ENCODE results near the gene HAUS7. TPM values are rescaled to one million over a fixed set of nuclear protein-coding genes. Genes with fewer than 3 reads are reported as not detected.
A peak's percentile ranks its signal among the peaks of the same experiment; 100 is the strongest.

The HAUS7 gene
- total RNA-seq, 1 donor from 2014 or later, result 24.6 TPM

GRCh38 chrX:153462291-153462690 lies 8.1 kb downstream of the HAUS7 start:
- DNase-seq, result no peak
- H3K4me1 Mint-ChIP-seq (ENCODE audit: low read depth, unreplicated experiment), result peaks cover 3% of the 10 kb centered on the region
- no peak overlapping the region for H3K27ac Mint-ChIP-seq (ENCODE audit: unreplicated experiment)
- H3K27me3 Mint-ChIP-seq (ENCODE audit: unreplicated experiment), result peaks cover 3% of the 10 kb centered on the region
- no peaks in the 10 kb centered on the region for H3K36me3 Mint-ChIP-seq (ENCODE audit: unreplicated experiment)
- H3K9me3 Mint-ChIP-seq (ENCODE audit: unreplicated experiment), result no peaks in the 10 kb centered on the region
- TF ChIP-seq CTCF (IDR thresholded peaks at IDR 0.05; ENCODE audit: partially characterized antibody, unreplicated experiment), result no peak
- no peak overlapping the region for H3K4me3 Mint-ChIP-seq (ENCODE audit: unreplicated experiment)

- no peak overlapping the region for H3K4me3 Mint-ChIP-seq (ENCODE audit: unreplicated experiment)
- H3K27ac Mint-ChIP-seq (ENCODE audit: unreplicated experiment), result no peak overlapping the region
- no peaks in the 10 kb centered on the region for H3K4me1 Mint-ChIP-seq (ENCODE audit: low read depth, unreplicated experiment)
- DNase-seq, result peak; percentile 77
- H3K9me3 Mint-ChIP-seq (ENCODE audit: unreplicated experiment), result no peaks in the 10 kb centered on the region
- no peaks in the 10 kb centered on the region for H3K36me3 Mint-ChIP-seq (ENCODE audit: unreplicated experiment)
- peak; percentile 59 for TF ChIP-seq CTCF (IDR thresholded peaks at IDR 0.05; ENCODE audit: partially characterized antibody, unreplicated experiment)
- H3K27me3 Mint-ChIP-seq (ENCODE audit: unreplicated experiment), result peaks cover 3% of the 10 kb centered on the region
Observed at GRCh38 chrX:153460826-153461225, 9.6 kb downstream of the HAUS7 start.

- no peak for TF ChIP-seq CTCF (IDR thresholded peaks at IDR 0.05; ENCODE audit: partially characterized antibody, unreplicated experiment)
- H3K4me3 Mint-ChIP-seq (ENCODE audit: unreplicated experiment), result no peak overlapping the region
- no peaks in the 10 kb centered on the region for H3K4me1 Mint-ChIP-seq (ENCODE audit: low read depth, unreplicated experiment)
- no peaks in the 10 kb centered on the region for H3K36me3 Mint-ChIP-seq (ENCODE audit: unreplicated experiment)
- no peak overlapping the region for H3K27ac Mint-ChIP-seq (ENCODE audit: unreplicated experiment)
- no peak for DNase-seq
- no peaks in the 10 kb centered on the region for H3K9me3 Mint-ChIP-seq (ENCODE audit: unreplicated experiment)
- H3K27me3 Mint-ChIP-seq (ENCODE audit: unreplicated experiment), result peaks cover 3% of the 10 kb centered on the region
Observed at GRCh38 chrX:153459986-153460385, 10.4 kb downstream of the HAUS7 start.

GRCh38 chrX:153458476-153458875 lies 11.9 kb downstream of the HAUS7 start:
- Mint-ChIP-seq H3K4me3 (ENCODE audit: unreplicated experiment) (no peak overlapping the region), H3K27me3 (ENCODE audit: unreplicated experiment) (peaks cover 3% of the 10 kb centered on the region), H3K4me1 (ENCODE audit: low read depth, unreplicated experiment) (no peaks in the 10 kb centered on the region), H3K36me3 (ENCODE audit: unreplicated experiment) (no peaks in the 10 kb centered on the region), H3K9me3 (ENCODE audit: unreplicated experiment) (no peaks in the 10 kb centered on the region), H3K27ac (ENCODE audit: unreplicated experiment) (no peak overlapping the region)
- no peak for TF ChIP-seq CTCF (IDR thresholded peaks at IDR 0.05; ENCODE audit: partially characterized antibody, unreplicated experiment)
- no peak for DNase-seq

- H3K27ac Mint-ChIP-seq (ENCODE audit: unreplicated experiment), result no peak overlapping the region
- H3K36me3 Mint-ChIP-seq (ENCODE audit: unreplicated experiment), result no peaks in the 10 kb centered on the region
- H3K4me3 Mint-ChIP-seq (ENCODE audit: unreplicated experiment), result no peak overlapping the region
- DNase-seq, result no peak
- TF ChIP-seq CTCF (IDR thresholded peaks at IDR 0.05; ENCODE audit: partially characterized antibody, unreplicated experiment), result no peak
- H3K9me3 Mint-ChIP-seq (ENCODE audit: unreplicated experiment), result no peaks in the 10 kb centered on the region
- no peaks in the 10 kb centered on the region for H3K4me1 Mint-ChIP-seq (ENCODE audit: low read depth, unreplicated experiment)
- H3K27me3 Mint-ChIP-seq (ENCODE audit: unreplicated experiment), result peaks cover 3% of the 10 kb centered on the region
Observed at GRCh38 chrX:153457827-153458466, 12.4 kb downstream of the HAUS7 start.

Measured in glutamatergic neuron (in vitro differentiated cells).